ENCODE results near the gene MACROH2A1.

The MACROH2A1 gene

GRCh38 chr5:135313946-135314345 lies 85.1 kb downstream of the MACROH2A1 start:
- Histone ChIP-seq H3K79me2 (ENCODE audit: control insufficient read depth, low read length) (no peaks in the 10 kb centered on the region), H3K27me3 (ENCODE audit: control insufficient read depth, low read length) (no peaks in the 10 kb centered on the region), H3F3A (ENCODE audit: control insufficient read depth, insufficient read depth) (no peaks in the 10 kb centered on the region), H3K9me2 (replicated peaks; ENCODE audit: control insufficient read depth, low read length) (no peaks in the 10 kb centered on the region), H3K27ac (ENCODE audit: low read depth, low read length) (no peak overlapping the region), H3K4me3 (ENCODE audit: low read length) (no peak overlapping the region), H4K20me1 (ENCODE audit: control insufficient read depth, insufficient read depth, low read depth, low read length) (no peaks in the 10 kb centered on the region), H3K36me3 (ENCODE audit: control insufficient read depth, low read length) (no peaks in the 10 kb centered on the region), H3K9me3 (ENCODE audit: control insufficient read depth, insufficient read depth, low read length) (no peaks in the 10 kb centered on the region), H3K4me1 (ENCODE audit: control insufficient read depth, low read length) (no peaks in the 10 kb centered on the region), H3K4me2 (ENCODE audit: low read length) (no peak overlapping the region)
- TF ChIP-seq CTCF (IDR thresholded peaks at IDR 0.05; ENCODE audit: low read depth, low read length, poor library complexity, severe bottlenecking): no peak

GRCh38 chr5:135313405-135313804 lies 85.6 kb downstream of the MACROH2A1 start:
- H3K27me3 ChIP-seq (ENCODE audit: control insufficient read depth, low read length): no peaks in the 10 kb centered on the region
- no peaks in the 10 kb centered on the region for H3K4me1 ChIP-seq (ENCODE audit: control insufficient read depth, low read length)
- no peak overlapping the region for H3K4me2 ChIP-seq (ENCODE audit: low read length)
- no peaks in the 10 kb centered on the region for H3K9me3 ChIP-seq (ENCODE audit: control insufficient read depth, insufficient read depth, low read length)
- no peaks in the 10 kb centered on the region for H3K36me3 ChIP-seq (ENCODE audit: control insufficient read depth, low read length)
- H3K4me3 ChIP-seq (ENCODE audit: low read length): no peak overlapping the region
- H3K9me2 ChIP-seq (replicated peaks; ENCODE audit: control insufficient read depth, low read length): no peaks in the 10 kb centered on the region
- TF ChIP-seq EZH2phosphoT487 (IDR thresholded peaks at IDR 0.05; ENCODE audit: borderline replicate concordance, low read length) (no peak), CTCF (IDR thresholded peaks at IDR 0.05; ENCODE audit: low read depth, low read length, poor library complexity, severe bottlenecking) (no peak)
- no peaks in the 10 kb centered on the region for H4K20me1 ChIP-seq (ENCODE audit: control insufficient read depth, insufficient read depth, low read depth, low read length)
- H3F3A ChIP-seq (ENCODE audit: control insufficient read depth, insufficient read depth): no peaks in the 10 kb centered on the region
- no peaks in the 10 kb centered on the region for H3K79me2 ChIP-seq (ENCODE audit: control insufficient read depth, low read length)
- no peak overlapping the region for H3K27ac ChIP-seq (ENCODE audit: low read depth, low read length)

DNA sequence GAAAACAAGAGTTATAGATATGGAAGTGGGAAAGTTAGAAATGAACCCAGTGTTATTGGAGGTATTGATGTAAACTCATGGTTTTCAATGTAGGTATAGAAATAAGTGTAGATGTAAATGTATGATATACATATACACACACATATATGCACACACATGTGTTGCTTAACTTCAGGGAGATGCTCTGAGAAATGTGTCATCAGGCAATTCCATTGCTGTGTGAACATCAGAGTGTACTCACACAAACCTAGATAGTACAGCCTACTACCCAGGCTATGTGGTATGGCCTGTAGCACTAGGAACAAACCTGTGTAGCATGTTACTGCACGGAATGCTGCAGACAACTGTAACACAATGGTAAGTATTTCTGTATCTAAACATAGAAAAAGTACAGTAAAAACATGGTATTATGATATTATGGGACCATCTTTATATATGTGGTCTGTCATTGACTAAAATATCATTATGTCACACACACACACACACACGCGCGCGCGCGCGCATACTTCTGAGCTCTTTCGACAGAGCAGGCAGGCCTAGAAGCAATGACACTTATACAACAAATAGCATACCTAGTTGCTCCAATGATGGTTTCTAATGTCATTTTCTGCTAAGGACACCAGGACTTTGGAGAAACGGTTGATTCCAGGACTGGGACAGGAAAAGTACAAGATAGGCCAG lies 86.6 kb downstream of the MACROH2A1 start:
- H3K27ac ChIP-seq (ENCODE audit: low read depth, low read length): no peak overlapping the region
- TF ChIP-seq EZH2phosphoT487 (IDR thresholded peaks at IDR 0.05; ENCODE audit: borderline replicate concordance, low read length): no peak
- no peak for TF ChIP-seq CTCF (IDR thresholded peaks at IDR 0.05; ENCODE audit: low read depth, low read length, poor library complexity, severe bottlenecking)
- H3K27me3 ChIP-seq (ENCODE audit: control insufficient read depth, low read length): no peaks in the 10 kb centered on the region

More for the DNA sequence above, 86.6 kb downstream of the MACROH2A1 start:
- Histone ChIP-seq H3K36me3 (ENCODE audit: control insufficient read depth, low read length) (no peaks in the 10 kb centered on the region), H3K9me2 (replicated peaks; ENCODE audit: control insufficient read depth, low read length) (no peaks in the 10 kb centered on the region), H3K79me2 (ENCODE audit: control insufficient read depth, low read length) (no peaks in the 10 kb centered on the region), H3K4me3 (ENCODE audit: low read length) (no peak overlapping the region), H3K4me1 (ENCODE audit: control insufficient read depth, low read length) (no peaks in the 10 kb centered on the region), H3K4me2 (ENCODE audit: low read length) (no peak overlapping the region), H3F3A (ENCODE audit: control insufficient read depth, insufficient read depth) (no peaks in the 10 kb centered on the region), H4K20me1 (ENCODE audit: control insufficient read depth, insufficient read depth, low read depth, low read length) (no peaks in the 10 kb centered on the region), H3K9me3 (ENCODE audit: control insufficient read depth, insufficient read depth, low read length) (no peaks in the 10 kb centered on the region)
